GM23338 (cell line): ENCODE measurements around the gene OS9.

Experiments used
- CREB1 ChIP-seq: fragments of 250-450 bp; sonication (Bioruptor Pico); IDR thresholded peaks from 2 replicates; pipeline ENCODE4 v1.5.0; 2020; ENCODE audit warnings: low read depth, mild to moderate bottlenecking, moderate library complexity
- ETS1 ChIP-seq: IDR thresholded peaks from 2 replicates; pipeline ENCODE4 v1.6.1; 2016; ENCODE audit warnings: antibody characterized with exemption
- EZH2 ChIP-seq: fragments of 200-600 bp; sonication (generic); IDR thresholded peaks from one replicate; pipeline ENCODE4 v1.8.0; 2017; ENCODE audit warnings: antibody characterized with exemption, mild to moderate bottlenecking, low read depth; ENCODE audit not compliant: unreplicated experiment
- EZH2phosphoT487 ChIP-seq: fragments of 200-600 bp; sonication (generic); IDR thresholded peaks from one replicate; pipeline ENCODE4 v1.8.1; 2018; ENCODE audit warnings: antibody characterized with exemption; ENCODE audit not compliant: unreplicated experiment
- JUNB ChIP-seq: IDR thresholded peaks from one replicate; pipeline ENCODE4 v1.6.1; 2016; ENCODE audit warnings: antibody characterized with exemption; ENCODE audit not compliant: unreplicated experiment
- POLR2AphosphoS5 ChIP-seq: IDR thresholded peaks from 2 replicates; pipeline ENCODE4 v1.6.1; 2016; ENCODE audit warnings: antibody characterized with exemption, low read depth
- REST ChIP-seq: IDR thresholded peaks from one replicate; pipeline ENCODE4 v1.6.1; 2018; ENCODE audit warnings: antibody characterized with exemption; ENCODE audit not compliant: unreplicated experiment
- STAT1 ChIP-seq: IDR thresholded peaks from one replicate; pipeline ENCODE4 v1.6.1; 2016; ENCODE audit warnings: antibody characterized with exemption; ENCODE audit not compliant: unreplicated experiment
- ZNF114 ChIP-seq: fragments of 250-450 bp; sonication (Bioruptor Pico); IDR thresholded peaks from 2 replicates; pipeline ENCODE4 v1.5.0; 2020; ENCODE audit warnings: mild to moderate bottlenecking, moderate library complexity
- ZNF331 ChIP-seq: fragments of 250-450 bp; sonication (Bioruptor Pico); IDR thresholded peaks from 2 replicates; pipeline ENCODE4 v1.5.0; 2020; ENCODE audit warnings: low read depth, mild to moderate bottlenecking, moderate library complexity
- TF ChIP-seq, protein P1 (sequence below), 2 experiments: fragments of 200-600 bp in 1 of 2; sonication (generic) in 1 of 2; conservative IDR thresholded peaks; 2 replicates each; pipeline versions ENCODE4 v1.5.1 to v1.6.1; 2016 to 2017; ENCODE audit warnings: antibody characterized with exemption in 2 of 2, low read depth in 2 of 2, mild to moderate bottlenecking in 2 of 2, moderate library complexity in 1 of 2

GRCh38 chr12:57745485-57745881 lies 51.6 kb downstream of the OS9 start:
- TF ChIP-seq, protein P1, sequence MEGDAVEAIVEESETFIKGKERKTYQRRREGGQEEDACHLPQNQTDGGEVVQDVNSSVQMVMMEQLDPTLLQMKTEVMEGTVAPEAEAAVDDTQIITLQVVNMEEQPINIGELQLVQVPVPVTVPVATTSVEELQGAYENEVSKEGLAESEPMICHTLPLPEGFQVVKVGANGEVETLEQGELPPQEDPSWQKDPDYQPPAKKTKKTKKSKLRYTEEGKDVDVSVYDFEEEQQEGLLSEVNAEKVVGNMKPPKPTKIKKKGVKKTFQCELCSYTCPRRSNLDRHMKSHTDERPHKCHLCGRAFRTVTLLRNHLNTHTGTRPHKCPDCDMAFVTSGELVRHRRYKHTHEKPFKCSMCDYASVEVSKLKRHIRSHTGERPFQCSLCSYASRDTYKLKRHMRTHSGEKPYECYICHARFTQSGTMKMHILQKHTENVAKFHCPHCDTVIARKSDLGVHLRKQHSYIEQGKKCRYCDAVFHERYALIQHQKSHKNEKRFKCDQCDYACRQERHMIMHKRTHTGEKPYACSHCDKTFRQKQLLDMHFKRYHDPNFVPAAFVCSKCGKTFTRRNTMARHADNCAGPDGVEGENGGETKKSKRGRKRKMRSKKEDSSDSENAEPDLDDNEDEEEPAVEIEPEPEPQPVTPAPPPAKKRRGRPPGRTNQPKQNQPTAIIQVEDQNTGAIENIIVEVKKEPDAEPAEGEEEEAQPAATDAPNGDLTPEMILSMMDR (conservative IDR thresholded peaks at IDR 0.05; ENCODE audit: low read depth in 2 of 2) = no peak
- TF ChIP-seq POLR2AphosphoS5 (peak; percentile 21; the same call in 1 of the 2 replicates), EZH2 (no peak), JUNB (no peak), STAT1 (no peak), REST (no peak), ZNF331 (CRISPR knock-in tag) (no peak), CREB1 (CRISPR knock-in tag) (no peak), EZH2phosphoT487 (no peak), ZNF114 (CRISPR knock-in tag) (no peak), ETS1 (no peak)
